ENCODE results near the gene CBX4.

Gene CBX4

GRCh38 chr17:79873583-79873982 is 34.3 kb upstream of the CBX4 start:
- no peaks in the 10 kb centered on the region for H3K36me3 ChIP-seq
- no peak overlapping the region for H3K27ac ChIP-seq
- no peak overlapping the region for H3K4me3 ChIP-seq
- H3K4me2 ChIP-seq, result no peak overlapping the region
- H4K20me1 ChIP-seq, result no peaks in the 10 kb centered on the region
- TF ChIP-seq Cebpa-rat (IDR thresholded peaks at IDR 0.05), result no peak
- no peaks in the 10 kb centered on the region for H3K27me3 ChIP-seq
- no peaks in the 10 kb centered on the region for H3K9me3 ChIP-seq (replicated peaks in 1 of 11)
- H3K9ac ChIP-seq, result no peak overlapping the region
- peaks cover 0 to 6% (median 0%) of the 10 kb centered on the region in 10 experiments; a peak in 2 of 20 replicates for H3K4me1 ChIP-seq

DNA sequence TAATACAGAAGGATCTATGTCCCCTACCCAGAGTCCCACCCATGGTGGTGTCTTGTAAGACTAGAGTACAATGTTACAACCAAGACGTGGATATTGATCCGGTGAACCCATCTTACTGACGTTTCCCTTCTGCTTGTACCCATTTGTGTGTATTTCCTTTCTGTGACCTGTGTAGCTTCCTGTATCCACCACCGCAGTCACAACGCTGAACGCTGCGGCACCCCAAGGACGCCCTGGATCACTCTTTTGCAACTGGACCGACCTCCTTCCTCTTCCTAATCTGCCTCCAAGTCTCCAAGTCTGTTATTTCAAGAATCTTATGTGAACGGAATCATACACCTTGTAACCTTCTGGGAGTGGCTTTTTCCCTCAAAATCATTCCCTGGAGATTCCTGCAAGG is 33.5 kb upstream of the CBX4 start:
- no peak overlapping the region for H3K27ac ChIP-seq

GRCh38 chr17:79871131-79871530 is 31.9 kb upstream of the CBX4 start:
- H3K27me3 ChIP-seq, result no peaks in the 10 kb centered on the region
- H3K4me3 ChIP-seq, result no peak overlapping the region
- no peak overlapping the region for H3K4me2 ChIP-seq
- H3K9me3 ChIP-seq (replicated peaks in 1 of 11), result no peaks in the 10 kb centered on the region
- H3K4me1 ChIP-seq, result peaks cover 0 to 11% (median 1%) of the 10 kb centered on the region in 10 experiments; a peak in 5 of 20 replicates
- H3K36me3 ChIP-seq, result no peaks in the 10 kb centered on the region
- no peak for TF ChIP-seq Cebpa-rat (IDR thresholded peaks at IDR 0.05)
- no peak overlapping the region for H3K9ac ChIP-seq
- no peak overlapping the region for H3K27ac ChIP-seq
- H4K20me1 ChIP-seq, result no peaks in the 10 kb centered on the region; a peak in 1 of 22 replicates

More for the DNA sequence above, 33.5 kb upstream of the CBX4 start:
- Histone ChIP-seq H3K9me3 (replicated peaks in 1 of 11) (no peaks in the 10 kb centered on the region), H3K9ac (no peak overlapping the region), H3K4me3 (no peak overlapping the region), H3K4me2 (no peak overlapping the region), H3K36me3 (no peaks in the 10 kb centered on the region), H3K27me3 (no peaks in the 10 kb centered on the region), H3K4me1 (peaks cover 0 to 6% (median 0%) of the 10 kb centered on the region in 10 experiments; a peak in 2 of 20 replicates), H4K20me1 (no peaks in the 10 kb centered on the region)
- TF ChIP-seq Cebpa-rat (IDR thresholded peaks at IDR 0.05), result no peak

DNA sequence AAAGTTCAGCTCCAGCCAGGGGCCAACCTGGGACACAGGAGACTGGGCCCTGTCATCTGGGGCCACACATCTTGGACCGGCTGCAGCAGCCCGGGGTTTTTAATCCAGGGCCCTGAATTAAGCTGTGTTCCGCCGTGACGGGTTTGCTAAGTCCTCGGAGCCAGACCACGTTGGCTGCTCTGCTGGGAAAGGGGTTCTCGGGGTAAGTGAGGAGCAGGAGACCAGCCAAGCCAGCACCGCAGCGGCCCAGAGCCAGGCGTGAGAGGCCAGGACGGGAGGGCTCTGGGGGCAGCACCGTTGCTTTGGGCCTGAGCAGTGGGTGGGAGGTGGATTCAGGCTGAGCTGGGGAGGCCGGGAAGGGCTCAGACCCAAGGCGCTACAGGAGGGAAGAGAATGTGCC is 31.3 kb upstream of the CBX4 start:
- H3K9me3 ChIP-seq (replicated peaks in 1 of 11), result no peaks in the 10 kb centered on the region
- H3K4me1 ChIP-seq, result peaks cover 0 to 11% (median 1%) of the 10 kb centered on the region in 10 experiments; a peak in 5 of 20 replicates
- H3K9ac ChIP-seq, result no peak overlapping the region
- no peak overlapping the region for H3K4me3 ChIP-seq
- no peaks in the 10 kb centered on the region; a peak in 1 of 22 replicates for H4K20me1 ChIP-seq
- no peak for TF ChIP-seq Cebpa-rat (IDR thresholded peaks at IDR 0.05)
- H3K36me3 ChIP-seq, result no peaks in the 10 kb centered on the region
- no peak overlapping the region for H3K27ac ChIP-seq
- H3K27me3 ChIP-seq, result no peaks in the 10 kb centered on the region
- no peak overlapping the region for H3K4me2 ChIP-seq

- H3K27ac ChIP-seq, result no peak overlapping the region
- no peaks in the 10 kb centered on the region for H3K36me3 ChIP-seq
- H3K27me3 ChIP-seq, result no peaks in the 10 kb centered on the region
- H4K20me1 ChIP-seq, result peaks cover 0 to 2% (median 0%) of the 10 kb centered on the region in 11 experiments; a peak in 1 of 22 replicates
- peaks cover 0 to 21% (median 10%) of the 10 kb centered on the region in 10 experiments; a peak in 16 of 20 replicates for H3K4me1 ChIP-seq
- H3K4me2 ChIP-seq, result peak overlapping the region in 3 of 11 experiments; percentile 5 to 25 (median 15); a peak in 4 of 22 replicates
- no peak for TF ChIP-seq Cebpa-rat (IDR thresholded peaks at IDR 0.05)
- no peak overlapping the region for H3K9ac ChIP-seq
- no peaks in the 10 kb centered on the region for H3K9me3 ChIP-seq (replicated peaks in 1 of 11)
- H3K4me3 ChIP-seq, result no peak overlapping the region
Measured at GRCh38 chr17:79866791-79867518, 27.7 kb upstream of the CBX4 start.

DNA sequence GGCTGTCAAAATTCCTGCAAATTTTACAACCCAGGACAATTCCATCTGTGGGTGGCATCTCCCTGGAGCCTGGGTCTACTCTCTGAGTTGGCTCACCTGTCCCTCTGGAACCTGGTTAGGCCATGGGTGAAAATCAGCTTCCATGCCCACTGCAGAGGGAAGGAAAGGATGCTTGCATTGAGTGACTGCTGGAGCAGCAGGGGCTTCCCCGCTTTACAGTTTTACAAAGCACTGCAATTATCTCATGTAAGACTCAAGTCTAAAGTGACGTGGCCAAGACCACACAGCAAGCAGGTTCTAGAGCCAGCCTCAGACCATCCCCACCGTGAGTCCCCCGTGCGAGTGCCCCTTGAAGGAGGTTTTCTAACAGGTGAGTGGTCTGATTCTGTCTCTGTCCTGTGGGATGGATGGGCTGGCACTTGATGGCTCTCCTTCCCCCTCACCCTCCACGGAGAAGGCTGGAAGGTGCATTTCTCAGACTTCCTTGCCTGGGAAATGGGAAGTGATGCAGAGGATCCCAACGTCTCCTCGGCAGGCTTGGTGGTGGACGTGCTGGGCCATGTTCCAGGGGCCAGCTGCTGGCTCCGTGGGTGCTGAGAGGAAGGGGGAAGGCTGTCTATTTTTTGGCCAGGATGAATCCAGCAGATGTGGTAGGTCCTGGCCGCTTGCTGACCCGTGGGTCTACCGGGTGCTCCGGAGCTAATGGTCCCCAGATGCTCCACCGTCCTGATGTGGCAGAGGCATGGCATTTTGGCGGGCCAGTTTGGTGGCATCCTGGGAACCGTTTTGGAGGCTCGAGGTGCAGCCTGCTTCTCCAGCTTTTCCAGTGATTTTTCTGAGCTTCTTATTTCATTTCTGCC is 26.3 kb upstream of the CBX4 start:
- Histone ChIP-seq H3K4me1 (peaks cover 0 to 29% (median 16%) of the 10 kb centered on the region in 10 experiments; a peak in 16 of 20 replicates), H3K36me3 (no peaks in the 10 kb centered on the region), H3K4me2 (no peak overlapping the region), H3K27me3 (0 out of 22 replicates have a peak, but pooled peaks cover 0 to under 1% (median 0%) of the 10 kb centered on the region in 11 experiments), H3K9me3 (replicated peaks in 1 of 11) (no peaks in the 10 kb centered on the region), H3K4me3 (no peak overlapping the region), H4K20me1 (peaks cover 0 to 4% (median 0%) of the 10 kb centered on the region in 11 experiments; a peak in 1 of 22 replicates), H3K9ac (no peak overlapping the region), H3K27ac (no peak overlapping the region)
- no peak for TF ChIP-seq Cebpa-rat (IDR thresholded peaks at IDR 0.05)

DNA sequence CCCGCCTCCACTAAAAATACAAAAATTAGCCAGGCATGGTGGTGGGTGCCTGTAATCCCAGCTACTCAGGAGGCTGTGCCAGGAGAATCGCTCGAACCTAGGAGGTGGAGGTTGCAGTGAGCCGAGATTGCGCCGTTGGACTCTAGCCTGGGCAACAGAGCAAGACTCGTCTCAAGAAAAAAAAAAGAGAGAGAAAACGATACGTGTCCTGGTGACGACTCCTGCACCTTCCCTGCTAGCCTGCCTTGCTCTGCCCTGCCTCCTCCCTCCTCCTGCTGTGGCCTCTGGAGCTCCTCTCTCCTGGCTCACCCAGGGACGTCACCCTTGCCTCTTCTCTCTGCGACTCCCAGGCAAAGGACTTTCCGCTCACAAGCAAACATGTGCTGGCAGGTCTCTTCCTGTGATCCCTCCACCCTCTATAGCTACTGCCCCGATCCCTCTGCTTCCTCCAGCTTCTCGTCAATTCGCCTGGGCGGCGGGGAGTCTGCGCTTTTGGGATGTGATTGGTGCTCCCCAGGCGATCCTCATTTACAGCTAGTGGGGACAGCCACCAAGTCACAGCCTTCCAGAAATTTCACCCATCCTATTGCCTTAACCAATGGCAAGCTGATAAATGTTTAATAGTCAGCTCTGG is 25.5 kb upstream of the CBX4 start:
- Histone ChIP-seq H3K27me3 (peaks cover 0 to 8% (median 0%) of the 10 kb centered on the region in 11 experiments; a peak in 1 of 22 replicates), H3K36me3 (no peaks in the 10 kb centered on the region), H3K9ac (no peak overlapping the region), H3K4me3 (no peak overlapping the region), H3K4me2 (no peak overlapping the region), H3K27ac (no peak overlapping the region), H3K4me1 (peaks cover 0 to 37% (median 19%) of the 10 kb centered on the region in 10 experiments; a peak in 16 of 20 replicates), H4K20me1 (peaks cover 0 to 4% (median 0%) of the 10 kb centered on the region in 11 experiments; a peak in 1 of 22 replicates), H3K9me3 (replicated peaks in 1 of 11) (no peaks in the 10 kb centered on the region)
- TF ChIP-seq Cebpa-rat (IDR thresholded peaks at IDR 0.05), result no peak

DNA sequence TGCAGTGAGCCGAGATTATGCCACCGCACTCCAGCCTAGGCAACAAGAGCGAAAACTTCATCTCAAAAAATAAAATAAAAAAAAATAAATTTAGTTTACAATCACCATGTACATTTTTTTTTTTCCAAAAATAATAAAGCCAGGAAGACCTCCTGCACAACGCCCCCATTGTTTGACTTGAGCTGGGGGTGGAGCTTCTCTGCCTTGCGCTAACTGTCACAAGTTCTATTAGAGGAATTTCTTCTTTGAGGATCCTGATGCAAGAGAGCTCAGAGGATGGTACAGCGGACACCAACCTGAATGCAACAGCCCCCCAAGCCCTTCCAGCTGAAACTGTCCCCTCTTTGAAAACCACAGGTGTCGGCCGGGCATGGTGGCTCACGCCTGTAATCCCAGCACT is 24.9 kb upstream of the CBX4 start:
- Histone ChIP-seq H3K9me3 (replicated peaks in 1 of 11) (no peaks in the 10 kb centered on the region), H3K9ac (no peak overlapping the region), H4K20me1 (peaks cover 0 to 4% (median 0%) of the 10 kb centered on the region in 11 experiments; a peak in 1 of 22 replicates), H3K27ac (no peak overlapping the region), H3K36me3 (no peaks in the 10 kb centered on the region), H3K27me3 (peaks cover 0 to 8% (median 0%) of the 10 kb centered on the region in 11 experiments; a peak in 2 of 22 replicates), H3K4me1 (peaks cover 0 to 35% (median 20%) of the 10 kb centered on the region in 10 experiments; a peak in 16 of 20 replicates), H3K4me2 (no peak overlapping the region), H3K4me3 (no peak overlapping the region)
- TF ChIP-seq Cebpa-rat (IDR thresholded peaks at IDR 0.05), result no peak
